ENCODE measurements around the gene OVCA2. TPM values are rescaled to one million over a fixed set of nuclear protein-coding genes. Genes with fewer than 3 reads are reported as not detected.
A peak's percentile ranks its signal among the peaks of the same experiment; 100 is the strongest.

The OVCA2 gene
- 10 to 100 TPM in 3 of 4 donors, 1 to 10 TPM in 1; 7.9 to 27.4 (median 19.8) TPM for total RNA-seq

- peak within 1 kb of the TSS; percentile 85 to 86 for H3K27ac ChIP-seq
- H3K27me3 ChIP-seq: no peaks in the 10 kb centered on the region
- peak; percentile 94 to 97 for DNase-seq
- peak within 1 kb of the TSS; percentile 47 to 60 for H3K4me3 ChIP-seq
- TF ChIP-seq POLR2A (IDR thresholded peaks at IDR 0.05) (peak; percentile 62 to 75), CTCF (IDR thresholded peaks at IDR 0.05) (peak; percentile 55 to 80 (median 68))
- H3K36me3 ChIP-seq: no peaks in the 10 kb centered on the region
- H3K9me3 ChIP-seq: no peaks in the 10 kb centered on the region
- intact Hi-C loops (cut with DNase I; ENCODE audit: low total_unique reads): no loop called here
- peaks cover 0 to 9% of the 10 kb centered on the region in 2 donors for H3K4me1 ChIP-seq
Measured at GRCh38 chr17:2041561-2042389, at the start of gene OVCA2. OVCA2 (plus strand) TSS chr17:2042022; CDS start chr17:2042048, 26 bp downstream.

GRCh38 chr17:1992541-1992940, 49.3 kb upstream of the OVCA2 start:
- no peak for TF ChIP-seq CTCF (IDR thresholded peaks at IDR 0.05)
- no peak for TF ChIP-seq POLR2A (IDR thresholded peaks at IDR 0.05)
- Histone ChIP-seq H3K27me3 (no peaks in the 10 kb centered on the region), H3K9me3 (no peaks in the 10 kb centered on the region), H3K27ac (no peak overlapping the region), H3K4me3 (no peak overlapping the region), H3K36me3 (no peaks in the 10 kb centered on the region), H3K4me1 (no peaks in the 10 kb centered on the region)
- DNase-seq: no peak
- intact Hi-C loops (cut with DNase I; ENCODE audit: low total_unique reads): no loop called here

- Histone ChIP-seq H3K27me3 (no peaks in the 10 kb centered on the region), H3K36me3 (no peaks in the 10 kb centered on the region), H3K4me1 (peaks cover 0 to 11% of the 10 kb centered on the region in 2 donors), H3K9me3 (no peaks in the 10 kb centered on the region), H3K4me3 (no peak overlapping the region), H3K27ac (no peak overlapping the region)
- no peak for TF ChIP-seq POLR2A (IDR thresholded peaks at IDR 0.05)
- TF ChIP-seq CTCF (IDR thresholded peaks at IDR 0.05): no peak
- intact Hi-C loops (cut with DNase I; ENCODE audit: low total_unique reads): no loop called here
- no peak for DNase-seq
Measured at GRCh38 chr17:1994707-1995106, 47.1 kb upstream of the OVCA2 start.

GRCh38 chr17:1995321-1995892, 46.4 kb upstream of the OVCA2 start:
- no peak overlapping the region for H3K27ac ChIP-seq
- TF ChIP-seq CTCF (IDR thresholded peaks at IDR 0.05) (no peak), POLR2A (IDR thresholded peaks at IDR 0.05) (no peak)

More at GRCh38 chr17:1995321-1995892, 46.4 kb upstream of the OVCA2 start:
- H3K4me3 ChIP-seq: no peak overlapping the region
- no peaks in the 10 kb centered on the region for H3K27me3 ChIP-seq
- no peak for DNase-seq
- H3K36me3 ChIP-seq: no peaks in the 10 kb centered on the region
- intact Hi-C loops (cut with DNase I; ENCODE audit: low total_unique reads): no loop called here
- H3K9me3 ChIP-seq: no peaks in the 10 kb centered on the region
- H3K4me1 ChIP-seq: peaks cover 0 to 15% of the 10 kb centered on the region in 2 donors
